ENCODE data around the gene TRIOBP. TPM values are rescaled to one million over a fixed set of nuclear protein-coding genes. Genes with fewer than 3 reads are reported as not detected.
A peak's percentile ranks its signal among the peaks of the same experiment; 100 is the strongest.

The TRIOBP gene
- total and polyA plus RNA-seq, 2 of the 13 experiments (the other 11 are each of a cell fraction or from before 2014, with no cell fraction given) = 6.1 to 15.4 TPM

- Histone ChIP-seq H4K20me1 (ENCODE audit: insufficient read depth, low read length) (no peaks in the 10 kb centered on the region), H3K27me3 (ENCODE audit: control insufficient read depth in 1 of 2, insufficient read depth in 2 of 2, low read length in 2 of 2) (no peaks in the 10 kb centered on the region), H3K79me2 (ENCODE audit: insufficient read depth, low read length) (no peaks in the 10 kb centered on the region), H3K9me3 (ENCODE audit: low read length) (no peaks in the 10 kb centered on the region), H3K27ac (ENCODE audit: extremely low read length, insufficient read depth, low read length) (no peak overlapping the region), H3K4me3 (replicated peaks in 1 of 3; ENCODE audit: insufficient read depth in 1 of 3, low read depth in 2 of 3, low read length in 3 of 3) (no peak overlapping the region), H3K9ac (ENCODE audit: insufficient read depth, low read depth, low read length) (no peak overlapping the region), H3K36me3 (replicated peaks in 1 of 2; ENCODE audit: control insufficient read depth in 1 of 2, insufficient read depth in 2 of 2, low read length in 2 of 2) (peaks cover 0 to 2% of the 10 kb centered on the region in 2 experiments; a peak in 1 of 5 replicates), H3K4me2 (ENCODE audit: low read depth, low read length) (no peak overlapping the region), H3K4me1 (ENCODE audit: insufficient read depth, low read length) (peaks cover 65% of the 10 kb centered on the region), H2AFZ (ENCODE audit: low read length) (no peak overlapping the region)
- no peak for ATAC-seq
- in situ Hi-C loops (cut with HindIII; ENCODE audit: extremely low pct_ligation_motif_present, low pct_unique_long_range_greater_than_20kb) = no loop called here
- CTCF ChIA-PET (ENCODE audit: low intra/inter-chr PET ratio, low total read pairs) = interaction anchor here (1.2 to 3.0 kb wide), 3 partner anchors 20 to 57 kb away, joined by 3 to 21 read pairs (median 11); no protein-coding TSS in a partner anchor
- intact Hi-C loops (cut with micrococcal nuclease; ENCODE audit: unreplicated experiment) = loop anchor here (5.0 kb wide), 3 partner anchors 57 to 143 kb away; no protein-coding TSS in a partner anchor
- WGBS (ENCODE audit: low lambda C conversion rate) = 84% methylated on average over 7 of the region's 7 CpGs
- no peak for DNase-seq (ENCODE audit: low spot score)
- peak; percentile 25; the same call in 1 of the 2 replicates for TF ChIP-seq POLR2G (IDR thresholded peaks at IDR 0.05; ENCODE audit: low read depth, low read length)
- TF ChIP-seq GATAD2A (CRISPR knock-in tag; IDR thresholded peaks at IDR 0.05) = no peak
- no peak for TF ChIP-seq ZNF280B (CRISPR knock-in tag; IDR thresholded peaks at IDR 0.05; ENCODE audit: borderline replicate concordance)
- TF ChIP-seq ZNF121 (CRISPR knock-in tag; IDR thresholded peaks at IDR 0.05) = no peak
- TF ChIP-seq BRCA1 (CRISPR knock-in tag; IDR thresholded peaks at IDR 0.05) = no peak
- POLR2A ChIA-PET = interaction anchor here (2.2 kb wide), 2 partner anchors 22 to 37 kb away, joined by 7 to 14 read pairs; partner anchors contain the start of gene PDXP
- no TSS peak for BruUV-seq (replicated peaks)
- FAIRE-seq = no peak
Measured at GRCh38 chr22:37680191-37680851, 16.5 kb upstream of the TRIOBP start.

GRCh38 chr22:37681001-37681424 lies 15.8 kb upstream of the TRIOBP start:
- CTCF ChIA-PET (ENCODE audit: low intra/inter-chr PET ratio, low total read pairs) = interaction anchor here (1.2 to 3.0 kb wide), 4 partner anchors 21 to 57 kb away, joined by 3 to 21 read pairs (median 7); no protein-coding TSS in a partner anchor
- no peak for DNase-seq (ENCODE audit: low spot score)
- FAIRE-seq = no peak
- Histone ChIP-seq H3K36me3 (replicated peaks in 1 of 2; ENCODE audit: control insufficient read depth in 1 of 2, insufficient read depth in 2 of 2, low read length in 2 of 2) (peaks cover 0 to 2% of the 10 kb centered on the region in 2 experiments; a peak in 1 of 5 replicates), H2AFZ (ENCODE audit: low read length) (no peak overlapping the region), H3K9ac (ENCODE audit: insufficient read depth, low read depth, low read length) (no peak overlapping the region), H3K27me3 (ENCODE audit: control insufficient read depth in 1 of 2, insufficient read depth in 2 of 2, low read length in 2 of 2) (no peaks in the 10 kb centered on the region), H3K4me2 (ENCODE audit: low read depth, low read length) (no peak overlapping the region), H3K79me2 (ENCODE audit: insufficient read depth, low read length) (no peaks in the 10 kb centered on the region), H4K20me1 (ENCODE audit: insufficient read depth, low read length) (no peaks in the 10 kb centered on the region), H3K27ac (ENCODE audit: extremely low read length, insufficient read depth, low read length) (no peak overlapping the region), H3K4me3 (replicated peaks in 1 of 3; ENCODE audit: insufficient read depth in 1 of 3, low read depth in 2 of 3, low read length in 3 of 3) (no peak overlapping the region), H3K4me1 (ENCODE audit: insufficient read depth, low read length) (peaks cover 65% of the 10 kb centered on the region), H3K9me3 (ENCODE audit: low read length) (no peaks in the 10 kb centered on the region)
- 73% methylated on average over 2 of the region's 2 CpGs for WGBS (ENCODE audit: low lambda C conversion rate)
- no peak for ATAC-seq
- TF ChIP-seq ZNF329 (CRISPR knock-in tag; IDR thresholded peaks at IDR 0.05; ENCODE audit: low read depth) (no peak), MED1 (CRISPR knock-in tag; IDR thresholded peaks at IDR 0.05) (0 out of 2 replicates have a peak, but pooled peaks have one; percentile 3)
- in situ Hi-C loops (cut with HindIII; ENCODE audit: extremely low pct_ligation_motif_present, low pct_unique_long_range_greater_than_20kb) (no loop called here), intact Hi-C loops (cut with micrococcal nuclease; ENCODE audit: unreplicated experiment) (loop anchor here (1.0 to 5.0 kb wide), 5 partner anchors 20 to 144 kb away; no protein-coding TSS in a partner anchor)
- POLR2A ChIA-PET = interaction anchor here (0.5 to 2.2 kb wide), 6 partner anchors 16 to 96 kb away, joined by 3 to 14 read pairs (median 5); partner anchors contain the start of genes GGA1 and PDXP
- no TSS peak for BruUV-seq (replicated peaks)
